Measurements from ENCODE around the gene DGKZ.

Gene DGKZ

GRCh38 chr11:46351606-46352005 is 4.3 kb downstream of the DGKZ start:
- Histone ChIP-seq H3K9me3 (ENCODE audit: insufficient read depth, low read length) (no peaks in the 10 kb centered on the region), H4K20me1 (ENCODE audit: low read depth, low read length) (0 out of 2 replicates have a peak, but pooled peaks cover 6% of the 10 kb centered on the region), H3F3A (ENCODE audit: insufficient read depth) (no peaks in the 10 kb centered on the region), H3K9me2 (replicated peaks; ENCODE audit: insufficient read depth, low read length) (no peaks in the 10 kb centered on the region), H3K27ac (ENCODE audit: low read depth, low read length) (no peak overlapping the region), H3K4me3 (ENCODE audit: insufficient read depth, low read length, poor library complexity, severe bottlenecking) (no peak overlapping the region), H3K9ac (ENCODE audit: low read length) (no peak overlapping the region), H2AFZ (ENCODE audit: low read depth, low read length, severe bottlenecking) (no peak overlapping the region), H3K27me3 (ENCODE audit: low read length) (no peaks in the 10 kb centered on the region), H3K36me3 (ENCODE audit: low read length) (no peaks in the 10 kb centered on the region), H3K4me2 (ENCODE audit: low read depth, low read length, poor library complexity, severe bottlenecking) (no peak overlapping the region), H3K79me2 (ENCODE audit: insufficient read depth, low read length) (peaks cover 50% of the 10 kb centered on the region)
- no peak for TF ChIP-seq EZH2phosphoT487 (conservative IDR thresholded peaks at IDR 0.05; ENCODE audit: low read length)
- TF ChIP-seq CTCF (IDR thresholded peaks at IDR 0.05; ENCODE audit: insufficient read depth, low read length, poor library complexity, severe bottlenecking) = no peak

GRCh38 chr11:46352063-46352841 is 5.0 kb downstream of the DGKZ start:
- H3K27me3 ChIP-seq (ENCODE audit: low read length) = no peaks in the 10 kb centered on the region
- H4K20me1 ChIP-seq (ENCODE audit: low read depth, low read length) = 0 out of 2 replicates have a peak, but pooled peaks cover 6% of the 10 kb centered on the region
- no peak overlapping the region for H3K9ac ChIP-seq (ENCODE audit: low read length)
- no peaks in the 10 kb centered on the region for H3K9me2 ChIP-seq (replicated peaks; ENCODE audit: insufficient read depth, low read length)
- peaks cover 56% of the 10 kb centered on the region for H3K79me2 ChIP-seq (ENCODE audit: insufficient read depth, low read length)
- H3K4me2 ChIP-seq (ENCODE audit: low read depth, low read length, poor library complexity, severe bottlenecking) = no peak overlapping the region
- H3K9me3 ChIP-seq (ENCODE audit: insufficient read depth, low read length) = no peaks in the 10 kb centered on the region
- no peak overlapping the region for H3K27ac ChIP-seq (ENCODE audit: low read depth, low read length)
- no peaks in the 10 kb centered on the region for H3K36me3 ChIP-seq (ENCODE audit: low read length)
- TF ChIP-seq EZH2phosphoT487 (conservative IDR thresholded peaks at IDR 0.05; ENCODE audit: low read length) (no peak), CTCF (IDR thresholded peaks at IDR 0.05; ENCODE audit: insufficient read depth, low read length, poor library complexity, severe bottlenecking) (peak; percentile 51)
- no peaks in the 10 kb centered on the region for H3F3A ChIP-seq (ENCODE audit: insufficient read depth)
- H3K4me3 ChIP-seq (ENCODE audit: insufficient read depth, low read length, poor library complexity, severe bottlenecking) = no peak overlapping the region
- H2AFZ ChIP-seq (ENCODE audit: low read depth, low read length, severe bottlenecking) = no peak overlapping the region

GRCh38 chr11:46353698-46354097 is 6.4 kb downstream of the DGKZ start:
- Histone ChIP-seq H3K9ac (ENCODE audit: low read length) (no peak overlapping the region), H4K20me1 (ENCODE audit: low read depth, low read length) (0 out of 2 replicates have a peak, but pooled peaks cover 6% of the 10 kb centered on the region), H3K36me3 (ENCODE audit: low read length) (no peaks in the 10 kb centered on the region), H3K4me3 (ENCODE audit: insufficient read depth, low read length, poor library complexity, severe bottlenecking) (no peak overlapping the region), H2AFZ (ENCODE audit: low read depth, low read length, severe bottlenecking) (no peak overlapping the region), H3K27me3 (ENCODE audit: low read length) (no peaks in the 10 kb centered on the region), H3F3A (ENCODE audit: insufficient read depth) (no peaks in the 10 kb centered on the region), H3K9me2 (replicated peaks; ENCODE audit: insufficient read depth, low read length) (no peaks in the 10 kb centered on the region), H3K4me2 (ENCODE audit: low read depth, low read length, poor library complexity, severe bottlenecking) (no peak overlapping the region), H3K79me2 (ENCODE audit: insufficient read depth, low read length) (peaks cover 46% of the 10 kb centered on the region), H3K9me3 (ENCODE audit: insufficient read depth, low read length) (no peaks in the 10 kb centered on the region), H3K27ac (ENCODE audit: low read depth, low read length) (no peak overlapping the region)
- TF ChIP-seq CTCF (IDR thresholded peaks at IDR 0.05; ENCODE audit: insufficient read depth, low read length, poor library complexity, severe bottlenecking) (no peak), EZH2phosphoT487 (conservative IDR thresholded peaks at IDR 0.05; ENCODE audit: low read length) (no peak)
